Esophagus muscularis mucosa (tissue), 4 donors: Measurements from ENCODE around the gene SDR42E1.

ENCODE experiments used
- EP300 ChIP-seq: sonication (generic); formaldehyde crosslinking; IDR thresholded peaks from one replicate; pipeline ENCODE4 v1.6.1; 2017; ENCODE audit warnings: antibody characterized with exemption
- POLR2AphosphoS5 ChIP-seq, 2 donors: sonication (generic); formaldehyde crosslinking; IDR thresholded peaks; one replicate each; pipeline ENCODE4 v1.6.1; 2017; ENCODE audit warnings: antibody characterized with exemption in 2 of 2
- TF ChIP-seq, protein P1 (sequence below), 3 experiments: fragments of 200-600 bp in 2 of 3; fragments of 450-650 bp in 1 of 3; sonication (generic) in 2 of 3; IDR thresholded peaks; one replicate each; pipeline ENCODE4 v1.5.1; 2017 to 2019; ENCODE audit warnings: antibody characterized with exemption in 3 of 3, mild to moderate bottlenecking in 2 of 3, moderate library complexity in 1 of 3

- TF ChIP-seq EP300 (no peak), POLR2AphosphoS5 (IDR thresholded peaks at IDR 0.05) (no peak)
- TF ChIP-seq, protein P1, sequence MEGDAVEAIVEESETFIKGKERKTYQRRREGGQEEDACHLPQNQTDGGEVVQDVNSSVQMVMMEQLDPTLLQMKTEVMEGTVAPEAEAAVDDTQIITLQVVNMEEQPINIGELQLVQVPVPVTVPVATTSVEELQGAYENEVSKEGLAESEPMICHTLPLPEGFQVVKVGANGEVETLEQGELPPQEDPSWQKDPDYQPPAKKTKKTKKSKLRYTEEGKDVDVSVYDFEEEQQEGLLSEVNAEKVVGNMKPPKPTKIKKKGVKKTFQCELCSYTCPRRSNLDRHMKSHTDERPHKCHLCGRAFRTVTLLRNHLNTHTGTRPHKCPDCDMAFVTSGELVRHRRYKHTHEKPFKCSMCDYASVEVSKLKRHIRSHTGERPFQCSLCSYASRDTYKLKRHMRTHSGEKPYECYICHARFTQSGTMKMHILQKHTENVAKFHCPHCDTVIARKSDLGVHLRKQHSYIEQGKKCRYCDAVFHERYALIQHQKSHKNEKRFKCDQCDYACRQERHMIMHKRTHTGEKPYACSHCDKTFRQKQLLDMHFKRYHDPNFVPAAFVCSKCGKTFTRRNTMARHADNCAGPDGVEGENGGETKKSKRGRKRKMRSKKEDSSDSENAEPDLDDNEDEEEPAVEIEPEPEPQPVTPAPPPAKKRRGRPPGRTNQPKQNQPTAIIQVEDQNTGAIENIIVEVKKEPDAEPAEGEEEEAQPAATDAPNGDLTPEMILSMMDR (IDR thresholded peaks at IDR 0.05), result no peak
These were observed 48.7 kb upstream of the SDR42E1 start for GRCh38 chr16:82059983-82060421.
